Measurements from ENCODE around the gene POLR1C.
A peak's percentile ranks its signal among the peaks of the same experiment; 100 is the strongest.

The POLR1C gene

GRCh38 chr6:43509984-43510826 lies 6.7 kb upstream of the POLR1C start, which contains the start of gene LRRC73:
Gene LRRC73, minus strand, starts transcription at chr6:43510346. Its CDS starts 561 bp downstream, at chr6:43509785.
- peaks cover 6% of the 10 kb centered on the region for H3F3A ChIP-seq (ENCODE audit: insufficient read depth, low read length)
- peaks cover under 1% of the 10 kb centered on the region; the same call in 1 of the 2 replicates for H3K4me1 ChIP-seq (ENCODE audit: low read length)
- H3K27ac ChIP-seq (ENCODE audit: low read length), result no peak within 1 kb of the TSS
- no peaks in the 10 kb centered on the region for H3K9me2 ChIP-seq (replicated peaks; ENCODE audit: insufficient read depth, low read length)
- TF ChIP-seq EZH2phosphoT487 (IDR thresholded peaks at IDR 0.05; ENCODE audit: low read length), result no peak
- TF ChIP-seq CTCF (IDR thresholded peaks at IDR 0.05; ENCODE audit: low read length), result no peak
- TF ChIP-seq EZH2 (optimal IDR thresholded peaks at IDR 0.05; ENCODE audit: low read depth, low read length), result no peak
- peak; percentile 80 for DNase-seq
- H3K27me3 ChIP-seq (replicated peaks; ENCODE audit: insufficient read depth, low read length), result peaks cover 6% of the 10 kb centered on the region; the same call in 1 of the 2 replicates
- no peaks in the 10 kb centered on the region for H3K9me3 ChIP-seq (replicated peaks; ENCODE audit: insufficient read depth, low read length)
- H4K20me1 ChIP-seq (ENCODE audit: insufficient read depth, low read length), result no peaks in the 10 kb centered on the region
- H3K9ac ChIP-seq (ENCODE audit: low read length), result peak within 1 kb of the TSS; percentile 40; the same call in 1 of the 2 replicates
- no peaks in the 10 kb centered on the region for H3K36me3 ChIP-seq (replicated peaks; ENCODE audit: insufficient read depth, low read length)
- H2AFZ ChIP-seq (ENCODE audit: low read length), result 0 out of 2 replicates have a peak within 1 kb of the TSS, but pooled peaks have one; percentile 54
- H3K4me2 ChIP-seq (ENCODE audit: low read depth, low read length), result peak within 1 kb of the TSS; percentile 85
- peak within 1 kb of the TSS; percentile 66 for H3K4me3 ChIP-seq (ENCODE audit: low read length)
- peaks cover 9% of the 10 kb centered on the region for H3K79me2 ChIP-seq (ENCODE audit: low read length)

- Histone ChIP-seq H3K79me2 (ENCODE audit: low read length) (peaks cover 15% of the 10 kb centered on the region), H4K20me1 (ENCODE audit: insufficient read depth, low read length) (no peaks in the 10 kb centered on the region), H3K9me3 (replicated peaks; ENCODE audit: insufficient read depth, low read length) (no peaks in the 10 kb centered on the region), H3F3A (ENCODE audit: insufficient read depth, low read length) (peaks cover 6% of the 10 kb centered on the region), H3K4me1 (ENCODE audit: low read length) (peaks cover 7% of the 10 kb centered on the region; the same call in 1 of the 2 replicates), H3K9ac (ENCODE audit: low read length) (no peak overlapping the region), H2AFZ (ENCODE audit: low read length) (no peak overlapping the region), H3K4me2 (ENCODE audit: low read depth, low read length) (peak overlapping the region; percentile 85), H3K9me2 (replicated peaks; ENCODE audit: insufficient read depth, low read length) (no peaks in the 10 kb centered on the region), H3K4me3 (ENCODE audit: low read length) (peak overlapping the region; percentile 66; the same call in 1 of the 2 replicates), H3K36me3 (replicated peaks; ENCODE audit: insufficient read depth, low read length) (no peaks in the 10 kb centered on the region), H3K27me3 (replicated peaks; ENCODE audit: insufficient read depth, low read length) (peaks cover 6% of the 10 kb centered on the region; the same call in 1 of the 2 replicates), H3K27ac (ENCODE audit: low read length) (no peak overlapping the region)
- TF ChIP-seq EZH2 (optimal IDR thresholded peaks at IDR 0.05; ENCODE audit: low read depth, low read length) (no peak), EZH2phosphoT487 (IDR thresholded peaks at IDR 0.05; ENCODE audit: low read length) (no peak), CTCF (IDR thresholded peaks at IDR 0.05; ENCODE audit: low read length) (no peak)
- no peak for DNase-seq
Measured at GRCh38 chr6:43510827-43511163, 6.1 kb upstream of the POLR1C start.

- H2AFZ ChIP-seq (ENCODE audit: low read length), result no peak overlapping the region
- peaks cover 8% of the 10 kb centered on the region; the same call in 1 of the 2 replicates for H3K4me1 ChIP-seq (ENCODE audit: low read length)
- H3F3A ChIP-seq (ENCODE audit: insufficient read depth, low read length), result peaks cover 6% of the 10 kb centered on the region
- peaks cover 25% of the 10 kb centered on the region for H3K79me2 ChIP-seq (ENCODE audit: low read length)
- no peak for DNase-seq
- TF ChIP-seq CTCF (IDR thresholded peaks at IDR 0.05; ENCODE audit: low read length), result no peak
- no peak for TF ChIP-seq EZH2 (optimal IDR thresholded peaks at IDR 0.05; ENCODE audit: low read depth, low read length)
- no peak for TF ChIP-seq EZH2phosphoT487 (IDR thresholded peaks at IDR 0.05; ENCODE audit: low read length)
- H4K20me1 ChIP-seq (ENCODE audit: insufficient read depth, low read length), result no peaks in the 10 kb centered on the region
- no peak overlapping the region for H3K4me2 ChIP-seq (ENCODE audit: low read depth, low read length)
- no peak overlapping the region for H3K9ac ChIP-seq (ENCODE audit: low read length)
- no peak overlapping the region for H3K27ac ChIP-seq (ENCODE audit: low read length)
- H3K27me3 ChIP-seq (replicated peaks; ENCODE audit: insufficient read depth, low read length), result peaks cover 6% of the 10 kb centered on the region; the same call in 1 of the 2 replicates
- H3K4me3 ChIP-seq (ENCODE audit: low read length), result no peak overlapping the region
- no peaks in the 10 kb centered on the region for H3K9me2 ChIP-seq (replicated peaks; ENCODE audit: insufficient read depth, low read length)
- H3K36me3 ChIP-seq (replicated peaks; ENCODE audit: insufficient read depth, low read length), result no peaks in the 10 kb centered on the region
- H3K9me3 ChIP-seq (replicated peaks; ENCODE audit: insufficient read depth, low read length), result no peaks in the 10 kb centered on the region
Measured at GRCh38 chr6:43511824-43512415, 5.0 kb upstream of the POLR1C start.
